Fibroblast of lung (primary cell): Measurements from ENCODE around the gene OBSCN.

Experiments used
- EZH2 ChIP-seq: IDR thresholded peaks from 2 replicates; pipeline ENCODE4 v1.5.1; 2012; ENCODE audit warnings: low read length, control low read depth, mild to moderate bottlenecking; ENCODE audit errors: missing control alignments
- TF ChIP-seq, protein P1 (sequence below), 2 donors: IDR thresholded peaks in 1 of 2; conservative IDR thresholded peaks in 1 of 2; 1 replicate in 1 of 2; 2 replicates in 1 of 2; pipeline ENCODE4 v1.5.1; 2011 to 2012; ENCODE audit warnings: low read length in 2 of 2, control low read depth in 1 of 2, inconsistent platforms in 1 of 2, low read depth in 1 of 2, mild to moderate bottlenecking in 1 of 2

DNA sequence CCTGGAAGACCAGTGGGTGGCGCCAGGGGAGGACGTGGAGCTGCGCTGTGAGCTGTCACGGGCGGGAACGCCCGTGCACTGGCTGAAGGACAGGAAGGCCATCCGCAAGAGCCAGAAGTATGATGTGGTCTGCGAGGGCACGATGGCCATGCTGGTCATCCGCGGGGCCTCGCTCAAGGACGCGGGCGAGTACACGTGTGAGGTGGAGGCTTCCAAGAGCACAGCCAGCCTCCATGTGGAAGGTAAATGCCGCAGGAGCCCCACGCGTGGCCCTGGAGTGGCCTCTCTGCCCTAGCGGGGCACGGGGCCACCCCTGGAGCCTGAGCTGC, 75.2 kb downstream of the OBSCN start:
- TF ChIP-seq, protein P1, sequence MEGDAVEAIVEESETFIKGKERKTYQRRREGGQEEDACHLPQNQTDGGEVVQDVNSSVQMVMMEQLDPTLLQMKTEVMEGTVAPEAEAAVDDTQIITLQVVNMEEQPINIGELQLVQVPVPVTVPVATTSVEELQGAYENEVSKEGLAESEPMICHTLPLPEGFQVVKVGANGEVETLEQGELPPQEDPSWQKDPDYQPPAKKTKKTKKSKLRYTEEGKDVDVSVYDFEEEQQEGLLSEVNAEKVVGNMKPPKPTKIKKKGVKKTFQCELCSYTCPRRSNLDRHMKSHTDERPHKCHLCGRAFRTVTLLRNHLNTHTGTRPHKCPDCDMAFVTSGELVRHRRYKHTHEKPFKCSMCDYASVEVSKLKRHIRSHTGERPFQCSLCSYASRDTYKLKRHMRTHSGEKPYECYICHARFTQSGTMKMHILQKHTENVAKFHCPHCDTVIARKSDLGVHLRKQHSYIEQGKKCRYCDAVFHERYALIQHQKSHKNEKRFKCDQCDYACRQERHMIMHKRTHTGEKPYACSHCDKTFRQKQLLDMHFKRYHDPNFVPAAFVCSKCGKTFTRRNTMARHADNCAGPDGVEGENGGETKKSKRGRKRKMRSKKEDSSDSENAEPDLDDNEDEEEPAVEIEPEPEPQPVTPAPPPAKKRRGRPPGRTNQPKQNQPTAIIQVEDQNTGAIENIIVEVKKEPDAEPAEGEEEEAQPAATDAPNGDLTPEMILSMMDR (conservative IDR thresholded peaks at IDR 0.05 in 1 of 2, IDR thresholded peaks at IDR 0.05 in 1 of 2; ENCODE audit: low read depth in 1 of 2, low read length in 2 of 2) = no peak
- no peak for TF ChIP-seq EZH2
